Suppressor macrophage (primary cell): ENCODE results near the gene FBRSL1.
A peak's percentile ranks its signal among the peaks of the same experiment; 100 is the strongest.
"Not testable (repeated sequence)": the region's sequence is repeated elsewhere in the genome, so short reads cannot be mapped to it uniquely, and the experiment has no call there.

Experiments used
- DNase-seq, 4 experiments: peaks; one replicate each; pipeline ENCODE4 v3.0.0-alpha.2; 2020 to 2022
- total RNA-seq, 17 experiments: gene quantifications; one replicate each; lab custom pipeline; 2026; ENCODE audit warnings: mixed read lengths in 6 of 17, inconsistent platforms in 3 of 17; lab: John Stamatoyannopoulos, UW

The FBRSL1 gene
- 7.8 to 36.6 (median 14.7) reads per million in 17 experiments for total RNA-seq

- peak; percentile 94 to 98 (median 95) for DNase-seq
These were observed at the start of gene FBRSL1 for GRCh38 chr12:132489602-132490266. Gene FBRSL1 (plus strand): TSS chr12:132490151.

- DNase-seq, result not testable (repeated sequence)
These were observed 49.5 kb upstream of the FBRSL1 start for GRCh38 chr12:132440420-132440819.

- DNase-seq, result no peak
These were observed 47.8 kb upstream of the FBRSL1 start for GRCh38 chr12:132441871-132442863.

- DNase-seq, result no peak
These were observed 46.9 kb upstream of the FBRSL1 start for GRCh38 chr12:132443091-132443490.

GRCh38 chr12:132444283-132444682 is 45.7 kb upstream of the FBRSL1 start:
- no peak for DNase-seq

GRCh38 chr12:132444957-132445883 is 44.7 kb upstream of the FBRSL1 start:
- DNase-seq, result peak; percentile 70 to 89 (median 84)

- DNase-seq, result peak; percentile 49 to 68 (median 60)
These were observed 43.9 kb upstream of the FBRSL1 start for GRCh38 chr12:132445884-132446632.

- DNase-seq, result no peak
These were observed 43.2 kb upstream of the FBRSL1 start for GRCh38 chr12:132446633-132447326.

GRCh38 chr12:132447327-132447720 is 42.6 kb upstream of the FBRSL1 start:
- DNase-seq, result no peak

- DNase-seq, result no peak
These were observed 42.1 kb upstream of the FBRSL1 start for GRCh38 chr12:132447731-132448462.

GRCh38 chr12:132448463-132448820 is 41.5 kb upstream of the FBRSL1 start:
- DNase-seq, result no peak

GRCh38 chr12:132449565-132450417 is 40.2 kb upstream of the FBRSL1 start:
- no peak for DNase-seq

- no peak for DNase-seq
These were observed 39.4 kb upstream of the FBRSL1 start for GRCh38 chr12:132450418-132451171.

- no peak for DNase-seq
These were observed 38.6 kb upstream of the FBRSL1 start for GRCh38 chr12:132451172-132451835.

GRCh38 chr12:132451836-132452195 is 38.1 kb upstream of the FBRSL1 start:
- no peak for DNase-seq

GRCh38 chr12:132452596-132453350 is 37.2 kb upstream of the FBRSL1 start:
- no peak for DNase-seq
